Measurements from ENCODE around the gene GRIK1.

Gene GRIK1

DNA sequence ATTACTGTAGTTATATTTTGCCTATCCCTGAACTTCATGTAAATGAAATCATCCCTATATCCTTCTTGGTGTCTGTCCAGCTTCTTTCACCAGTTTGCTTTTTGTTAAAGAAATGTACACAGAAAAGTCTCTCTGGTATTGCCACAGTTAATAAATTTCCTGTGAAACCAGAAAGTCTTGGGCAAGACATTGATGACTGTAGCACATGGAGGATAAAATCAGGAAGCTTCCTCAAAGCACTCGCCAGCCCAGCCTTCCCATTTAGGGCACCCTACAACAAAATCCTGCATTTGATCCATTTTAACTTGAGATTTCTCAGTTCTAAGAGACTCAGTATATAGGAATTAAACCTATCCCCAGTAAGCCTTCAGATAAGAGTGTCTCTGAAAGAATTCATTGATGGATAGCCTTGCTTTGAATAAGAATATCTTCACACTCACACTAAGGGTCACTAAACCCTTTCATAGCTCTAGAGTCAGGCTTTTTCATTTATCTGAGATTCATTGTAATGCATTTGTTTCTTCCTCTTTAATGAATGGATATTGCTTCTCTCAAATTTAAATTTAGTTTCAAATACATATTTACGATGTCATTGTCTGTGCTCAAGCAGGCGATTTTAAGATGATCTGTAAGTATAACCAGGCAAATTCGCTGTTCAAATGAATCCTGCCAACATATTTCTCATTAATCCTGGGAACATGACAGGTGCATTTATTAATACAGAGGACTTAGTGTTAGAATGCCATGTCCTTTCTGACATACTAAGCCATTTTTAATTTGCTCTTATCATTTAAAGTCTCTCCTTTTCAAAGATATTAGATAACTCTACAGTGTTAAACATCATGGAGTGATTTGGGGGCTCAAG is 153.1 kb downstream of the GRIK1 start:
- no peak for DNase-seq (ENCODE audit: low spot score)

DNA sequence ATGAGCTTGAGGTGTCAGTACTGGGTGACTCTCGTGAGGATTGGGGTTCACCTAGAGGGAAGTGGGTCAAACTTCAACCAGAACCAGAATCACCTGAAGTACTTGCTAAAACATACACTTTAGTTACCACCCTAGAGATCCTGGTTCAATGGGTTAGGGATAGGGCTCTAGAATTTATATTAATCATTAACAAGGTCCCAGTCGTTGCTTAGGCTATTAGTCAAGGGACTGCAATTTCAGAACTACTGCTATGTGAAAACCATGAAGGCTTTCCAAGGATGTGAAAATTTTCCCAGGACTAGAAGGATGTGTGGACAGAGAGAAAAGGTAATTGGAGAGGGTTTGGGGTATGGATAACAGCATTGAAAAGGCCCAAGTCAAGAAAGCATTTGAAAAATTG is 162.6 kb downstream of the GRIK1 start:
- DNase-seq (ENCODE audit: low spot score) = no peak

DNA sequence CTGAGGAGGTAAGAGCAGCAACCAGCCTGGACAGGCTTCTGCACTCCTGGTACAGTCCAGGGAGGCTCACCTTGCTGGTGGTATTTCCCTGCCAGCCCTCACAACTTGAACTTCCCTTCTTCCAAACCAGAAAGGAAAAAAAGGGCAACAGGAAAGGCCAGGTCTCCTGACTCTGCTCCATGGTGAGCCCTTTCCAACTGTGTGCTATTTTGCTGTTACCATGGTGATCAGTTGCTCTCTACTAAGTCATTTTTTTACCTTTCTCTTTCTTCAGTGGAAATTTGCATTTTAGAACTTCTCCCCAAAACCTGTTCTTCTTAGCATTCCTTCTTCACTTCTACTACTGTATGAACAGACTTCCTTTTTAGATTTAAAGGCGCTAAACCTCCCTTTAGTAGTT is 164.3 kb downstream of the GRIK1 start:
- DNase-seq (ENCODE audit: low spot score) = no peak

DNA sequence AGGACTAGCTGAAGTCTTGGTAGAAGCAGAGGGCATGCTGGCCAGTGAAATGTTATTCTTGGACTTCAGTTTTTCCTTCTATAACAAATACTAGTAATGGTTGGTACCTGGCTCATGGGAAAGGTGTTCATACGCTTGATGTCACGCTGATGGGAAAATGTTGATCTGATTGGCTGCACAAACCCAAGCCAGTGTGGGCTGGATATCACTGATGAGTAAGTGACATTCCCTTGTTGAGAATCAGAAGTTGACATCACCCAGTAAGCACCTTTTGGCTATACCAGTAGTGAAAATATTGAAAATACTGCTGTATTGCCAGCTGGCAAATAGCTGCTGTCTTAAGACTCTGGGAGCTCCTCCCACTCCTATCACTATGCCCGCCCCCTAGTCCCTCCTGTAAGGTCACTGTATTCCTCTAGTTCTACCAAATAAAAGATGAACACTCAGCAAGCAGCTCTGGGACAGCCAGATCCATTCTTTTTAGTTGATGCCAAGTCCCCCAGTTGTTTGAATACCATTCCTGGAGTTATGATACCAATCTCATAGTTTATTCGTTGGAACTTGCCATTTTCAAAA is 168.2 kb downstream of the GRIK1 start:
- DNase-seq (ENCODE audit: low spot score) = peak; percentile 4

DNA sequence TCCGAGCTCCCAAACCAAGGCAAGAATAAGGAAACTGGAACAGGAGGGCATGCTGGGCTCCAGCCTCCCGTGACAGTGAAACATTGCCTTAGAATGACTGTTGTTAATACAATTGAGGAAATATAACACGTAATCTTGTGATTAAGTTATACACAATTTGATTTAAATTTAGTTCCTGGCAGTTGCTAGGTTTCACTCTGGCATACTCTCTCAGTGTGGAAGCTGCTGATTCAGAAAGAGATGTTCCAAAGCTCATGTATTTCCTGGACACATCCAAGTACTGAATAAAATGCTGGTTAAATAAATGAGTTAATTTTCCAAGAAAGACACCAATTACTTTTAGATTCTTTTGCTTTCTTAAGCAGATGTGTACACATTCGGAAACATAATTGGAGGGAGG is 176.1 kb downstream of the GRIK1 start:
- DNase-seq (ENCODE audit: low spot score) = no peak

DNA sequence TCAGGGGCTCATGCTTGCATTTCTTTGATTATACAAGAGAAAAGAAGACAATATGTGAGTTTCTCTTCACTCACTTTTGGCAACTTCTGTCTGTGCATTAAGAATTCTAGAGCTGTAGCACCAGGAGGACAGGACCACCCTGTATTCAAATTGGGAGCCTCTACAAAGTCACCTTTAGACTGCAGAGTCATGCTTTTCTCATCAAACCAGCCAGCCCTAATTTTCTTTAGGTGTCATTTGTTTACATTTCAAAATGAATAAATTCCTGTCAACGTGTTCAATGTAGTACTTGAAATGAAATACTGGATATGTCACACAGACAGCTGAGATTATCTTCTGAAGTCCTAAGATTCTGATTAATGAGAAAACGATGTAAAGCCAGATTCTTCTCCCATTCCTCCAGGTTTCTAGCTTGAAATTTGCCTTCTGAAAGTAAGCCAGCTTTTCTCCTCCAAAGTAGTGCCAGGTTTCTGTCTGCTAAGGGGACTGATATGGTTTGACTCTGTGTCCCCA is 177.2 kb downstream of the GRIK1 start:
- DNase-seq (ENCODE audit: low spot score) = no peak

DNA sequence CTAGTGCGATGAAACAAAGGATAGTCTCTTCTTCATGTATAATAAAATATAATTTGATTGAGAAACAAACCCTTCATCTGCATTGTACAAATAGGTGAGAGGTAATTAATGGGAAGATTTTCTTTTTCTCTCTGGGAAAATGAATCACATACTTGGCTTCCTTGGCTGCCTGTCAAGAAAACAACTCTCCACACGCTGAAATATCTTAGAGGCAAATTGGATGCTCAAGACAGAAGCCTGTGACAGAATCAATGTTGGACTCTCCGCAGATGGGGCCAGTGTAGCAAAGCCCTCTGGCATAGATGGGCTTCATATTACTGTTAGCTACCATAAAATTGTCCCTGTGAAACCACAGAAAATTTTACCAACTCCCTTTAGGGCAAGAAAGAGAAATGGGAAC is 186.6 kb downstream of the GRIK1 start:
- DNase-seq (ENCODE audit: low spot score) = no peak

DNA sequence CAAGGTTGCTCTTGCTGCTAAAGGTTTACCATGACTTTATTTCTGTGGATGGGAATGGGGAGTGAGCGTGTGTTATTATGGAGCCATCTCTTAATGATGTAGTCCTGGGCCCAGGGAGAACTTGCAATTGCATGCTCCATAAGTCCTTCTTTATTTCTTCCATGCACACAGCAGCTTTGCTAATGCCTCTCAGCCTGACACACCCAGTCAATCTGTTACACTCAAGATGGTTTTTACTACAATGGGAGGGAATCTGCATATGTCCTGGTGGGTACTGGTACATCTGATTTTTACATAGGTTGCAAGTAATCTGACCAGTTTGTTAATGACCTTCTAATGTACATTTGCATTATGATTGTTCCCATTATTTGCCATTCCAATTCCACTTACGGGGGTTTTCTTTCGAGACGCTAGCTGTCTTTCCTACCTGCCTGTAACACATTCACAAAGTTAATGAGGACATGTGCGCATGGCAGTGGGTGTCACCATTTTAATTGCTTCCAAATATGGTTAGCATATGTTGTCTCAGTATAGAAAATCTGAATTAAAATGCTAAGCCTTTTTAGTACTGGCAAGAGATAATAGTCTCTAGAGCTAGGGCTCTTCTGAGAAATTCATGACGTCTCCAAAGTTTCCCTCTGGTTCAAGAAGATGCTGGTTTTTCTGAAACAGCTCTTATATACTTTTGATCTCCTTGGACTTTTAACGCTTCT is 188.2 kb downstream of the GRIK1 start:
- DNase-seq (ENCODE audit: low spot score) = no peak

DNA sequence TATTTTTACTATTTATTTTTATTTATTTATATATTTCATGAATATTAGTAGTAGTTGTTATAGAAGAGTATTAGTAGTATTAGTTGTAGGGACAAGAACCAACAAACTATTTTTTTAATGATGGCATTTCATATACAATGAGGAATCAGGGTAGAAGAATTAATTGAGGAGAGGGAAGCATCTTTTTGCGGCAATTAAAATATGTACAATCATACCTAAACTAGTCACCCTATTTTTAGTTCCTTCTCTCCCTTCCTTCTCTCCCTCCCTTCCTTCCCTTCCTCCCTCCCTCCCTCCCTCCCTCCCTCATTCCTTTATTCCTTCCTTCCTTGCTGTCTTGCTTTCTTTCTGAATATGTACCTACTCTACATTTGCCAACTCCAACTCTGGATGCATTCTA is 189.8 kb downstream of the GRIK1 start:
- no peak for DNase-seq (ENCODE audit: low spot score)

DNA sequence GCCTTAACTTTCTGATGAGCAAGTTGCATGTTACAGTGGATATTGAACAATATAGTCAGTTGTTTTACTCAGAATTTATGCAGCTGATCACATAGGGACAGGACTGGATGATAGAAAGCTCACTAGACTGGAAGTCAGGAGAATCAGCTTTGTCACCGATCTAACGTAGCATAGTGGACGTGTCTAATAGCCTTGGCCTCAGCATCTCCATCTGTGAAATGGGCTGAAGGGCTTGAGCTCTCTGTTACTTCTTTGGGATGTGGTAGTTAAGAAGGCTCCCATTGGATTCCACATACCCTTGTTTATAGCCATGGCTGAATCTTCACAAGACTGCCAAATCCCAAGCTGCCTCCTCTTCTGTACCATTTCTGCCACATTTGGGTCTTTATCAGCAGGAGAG is 190.6 kb downstream of the GRIK1 start:
- DNase-seq (ENCODE audit: low spot score) = no peak

DNA sequence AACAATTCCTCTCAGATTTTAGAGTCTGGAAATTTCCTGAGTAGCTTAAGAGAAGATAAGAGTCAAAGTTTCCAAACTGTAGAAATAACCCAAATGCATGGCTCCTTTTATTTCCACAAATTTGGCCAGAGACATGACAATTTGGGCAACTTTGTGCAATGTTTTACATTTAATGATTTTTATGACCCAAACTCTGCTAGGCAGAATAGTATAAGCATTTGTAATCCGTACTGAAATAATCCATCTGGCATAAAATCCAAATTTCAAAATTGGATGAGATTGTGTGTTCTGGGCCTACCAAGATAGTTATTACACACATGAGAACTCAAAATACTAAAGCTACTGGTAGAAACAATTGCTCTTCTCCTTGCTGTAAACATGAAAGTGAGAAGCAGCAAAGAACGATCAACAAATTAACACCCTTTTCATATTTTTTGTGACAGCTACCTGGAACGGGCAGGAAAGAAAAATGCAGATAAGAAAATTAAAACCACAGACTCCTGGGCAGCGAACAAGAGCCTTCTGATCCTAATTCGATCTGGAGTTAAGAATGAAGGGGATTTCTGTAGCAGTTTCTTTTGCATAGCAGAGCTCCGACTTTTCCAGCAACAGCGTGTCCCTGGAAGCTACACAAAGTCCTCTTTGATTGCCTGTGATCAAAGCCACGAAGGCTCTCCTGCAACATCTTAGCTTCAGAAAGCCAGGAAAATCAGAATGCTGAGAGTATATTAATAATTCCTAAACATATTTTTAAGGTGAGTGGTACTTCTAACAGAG is 191.2 kb downstream of the GRIK1 start:
- DNase-seq (ENCODE audit: low spot score) = no peak

DNA sequence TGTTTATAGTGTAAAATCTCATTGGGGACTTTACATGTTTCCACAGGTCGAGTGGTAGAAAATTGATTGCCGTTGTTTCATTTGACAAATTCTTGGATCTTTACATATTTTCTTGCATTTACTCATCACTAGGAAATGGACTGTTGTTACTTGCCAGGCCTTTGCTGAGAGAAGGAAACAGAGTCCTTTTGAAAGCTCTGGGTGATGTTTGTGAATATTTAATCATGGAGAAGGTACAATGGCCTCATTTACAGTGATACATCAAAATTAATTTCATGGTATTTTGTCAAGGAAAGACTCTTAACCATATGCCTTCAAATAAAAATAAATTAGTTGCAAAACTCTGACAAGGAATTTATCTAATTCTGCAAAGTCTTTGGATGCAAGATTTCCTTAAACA is 198.0 kb downstream of the GRIK1 start:
- no peak for DNase-seq (ENCODE audit: low spot score)

DNA sequence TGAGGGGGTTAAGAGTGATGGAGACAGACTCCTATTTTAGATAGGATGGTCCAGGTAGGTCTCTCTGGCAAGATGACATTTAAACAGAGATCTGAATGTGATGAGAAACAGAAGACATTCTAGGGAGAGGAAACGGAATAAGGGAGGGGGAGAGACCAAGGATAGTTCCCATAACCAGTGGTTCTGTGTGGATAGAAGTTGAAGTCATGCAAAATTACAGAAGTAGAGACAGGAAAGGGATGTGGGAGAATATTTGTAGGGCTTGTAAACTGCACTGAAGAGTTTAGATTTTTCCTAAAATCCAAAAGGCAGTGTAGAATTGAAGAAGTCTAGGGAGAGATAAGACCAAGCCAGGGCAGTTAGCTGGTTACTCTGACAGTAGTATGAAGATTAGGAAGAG is 200.6 kb downstream of the GRIK1 start:
- DNase-seq (ENCODE audit: low spot score) = no peak

DNA sequence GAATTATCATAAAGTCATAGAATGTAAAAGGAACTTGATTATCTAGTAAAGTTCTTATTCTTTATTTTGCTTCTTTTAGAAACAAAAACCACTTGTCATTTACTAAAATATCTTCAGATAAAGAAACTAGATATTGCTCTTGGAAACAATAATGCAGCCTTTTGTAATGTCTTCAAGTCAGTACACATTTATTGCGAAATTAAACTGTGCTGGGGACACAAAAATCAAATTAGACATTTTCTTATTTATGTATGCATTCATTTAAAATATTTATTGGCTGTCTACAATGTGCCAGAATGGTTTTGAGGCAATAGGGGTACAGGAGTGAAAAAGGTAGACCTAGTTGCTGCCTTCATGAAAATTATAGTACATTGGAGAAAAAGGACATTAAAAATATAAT is 201.1 kb downstream of the GRIK1 start:
- no peak for DNase-seq (ENCODE audit: low spot score)

DNA sequence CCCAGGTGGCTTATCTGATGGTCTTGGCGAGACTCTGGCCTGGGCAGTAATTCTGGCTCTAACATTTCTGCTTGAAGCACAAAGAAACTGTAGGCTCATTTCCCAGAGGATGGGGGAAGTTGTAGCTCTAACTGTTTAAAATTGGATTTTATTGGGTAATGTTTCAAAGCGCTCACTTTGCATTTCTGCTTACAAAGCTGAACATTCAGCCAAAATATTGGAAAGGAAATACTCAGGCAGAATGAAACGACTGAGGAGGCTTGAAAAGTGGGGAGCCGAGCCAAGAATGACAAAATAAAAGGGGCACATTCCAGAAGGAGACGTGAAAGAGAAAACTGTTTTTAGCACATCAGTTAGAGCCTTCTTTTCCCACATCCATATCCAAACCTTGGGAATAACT is 202.6 kb downstream of the GRIK1 start:
- DNase-seq (ENCODE audit: low spot score) = no peak

DNA sequence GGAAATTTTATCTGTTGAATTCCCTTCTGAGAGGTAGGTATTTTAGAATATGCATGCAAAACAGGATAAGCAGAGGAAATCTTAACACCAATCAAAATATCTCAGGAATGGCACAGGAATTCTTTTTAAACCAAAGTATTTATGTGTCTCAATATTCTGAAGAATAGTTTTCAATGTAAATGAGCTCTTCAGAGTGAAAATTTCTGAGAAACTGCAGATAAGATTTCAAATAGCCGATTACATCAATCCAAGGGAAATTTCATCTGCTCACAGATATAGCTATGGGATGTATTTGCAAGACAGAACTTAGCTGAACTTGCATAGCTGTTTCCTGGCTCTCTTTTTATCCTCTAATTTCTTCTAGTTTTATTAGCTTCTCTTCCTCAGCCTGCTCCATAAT is 209.5 kb downstream of the GRIK1 start:
- DNase-seq (ENCODE audit: low spot score) = no peak

DNA sequence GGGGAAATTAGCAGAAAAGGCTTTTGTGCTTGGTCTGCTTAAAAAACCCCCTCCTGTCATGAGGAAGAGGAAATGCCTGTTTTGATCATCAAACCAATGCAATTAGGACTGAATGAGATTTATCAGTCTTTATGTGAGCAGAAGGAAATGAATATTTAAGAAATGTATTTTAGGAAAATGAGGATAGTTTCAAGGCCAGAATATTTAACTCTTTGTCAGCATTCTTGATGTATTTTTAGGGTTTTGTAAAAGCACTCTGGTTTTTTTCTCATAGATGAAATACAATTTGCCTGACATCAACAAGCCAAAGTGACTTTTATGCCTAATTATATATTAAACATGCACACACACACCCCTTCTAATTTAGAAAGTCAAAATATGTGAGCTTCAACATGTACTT is 213.8 kb downstream of the GRIK1 start:
- no peak for DNase-seq (ENCODE audit: low spot score)

DNA sequence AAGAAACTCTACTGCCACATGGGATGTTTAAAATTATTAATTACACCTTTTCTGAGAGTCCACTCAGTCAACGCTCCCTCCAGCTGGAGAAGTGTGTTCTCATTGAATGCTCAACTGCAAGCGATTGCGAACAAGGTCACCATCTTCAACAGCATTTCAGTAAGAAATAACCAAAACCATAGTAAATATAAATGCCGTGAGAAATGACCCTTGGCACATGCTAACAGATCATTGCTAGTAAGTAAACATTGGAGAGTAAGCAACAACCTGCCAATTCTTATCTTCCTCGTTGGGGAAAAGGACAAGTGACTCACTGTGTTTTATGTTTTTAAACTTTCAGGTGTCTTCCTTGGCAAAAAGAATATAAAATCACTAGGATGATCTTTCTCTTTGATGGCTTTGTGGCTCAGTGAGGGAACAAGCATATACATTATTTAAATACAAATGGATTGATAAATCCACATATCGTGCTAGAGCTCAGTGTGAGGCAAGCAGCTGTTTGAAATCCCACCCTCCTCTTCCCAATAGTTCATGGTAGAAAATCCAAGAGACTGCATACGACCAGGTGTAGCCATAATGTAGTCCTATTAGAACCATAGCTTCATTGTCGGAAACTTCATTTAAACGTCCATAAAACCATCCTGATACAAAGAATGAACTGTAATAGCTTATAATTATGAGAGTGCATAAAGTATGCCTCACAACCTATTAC is 214.6 kb downstream of the GRIK1 start:
- no peak for DNase-seq (ENCODE audit: low spot score)

DNA sequence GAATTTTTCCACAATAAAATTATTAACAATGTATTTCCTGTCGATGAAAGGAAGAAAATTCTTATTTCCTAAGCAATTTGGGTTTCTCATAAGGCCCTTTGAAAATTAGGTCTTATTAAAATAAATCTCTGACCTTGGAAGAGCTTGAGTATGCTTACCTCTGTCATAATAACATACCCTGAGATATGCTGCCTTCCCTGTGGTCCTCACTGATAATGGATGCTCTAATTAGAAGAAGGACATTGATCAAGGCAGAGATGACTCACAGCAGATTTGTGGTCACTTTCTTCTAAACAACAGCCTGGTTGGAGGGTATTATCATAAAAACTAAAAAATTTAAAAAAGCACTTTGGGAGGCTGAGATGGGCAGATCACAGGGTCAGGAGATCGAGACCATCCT is 217.8 kb downstream of the GRIK1 start:
- DNase-seq (ENCODE audit: low spot score) = no peak

DNA sequence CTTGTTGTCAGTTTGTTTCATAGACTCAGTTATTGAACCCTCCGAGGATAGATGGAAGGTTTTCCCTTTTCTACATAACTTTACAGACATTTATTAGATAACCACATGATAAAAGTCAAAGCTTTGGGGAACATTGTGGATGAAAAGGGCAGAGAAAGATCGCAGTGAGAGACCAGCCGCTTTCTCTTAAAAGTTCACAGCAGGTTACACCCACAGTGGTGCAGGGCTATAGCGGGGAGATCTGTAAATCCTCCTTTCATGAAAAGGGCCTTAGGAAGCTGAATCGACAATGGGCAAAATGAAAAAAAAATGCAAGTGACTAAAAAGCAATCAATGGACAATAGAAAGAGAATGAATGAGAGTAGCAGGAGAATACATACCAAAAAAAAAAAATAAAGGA is 218.6 kb downstream of the GRIK1 start:
- DNase-seq (ENCODE audit: low spot score) = no peak

DNA sequence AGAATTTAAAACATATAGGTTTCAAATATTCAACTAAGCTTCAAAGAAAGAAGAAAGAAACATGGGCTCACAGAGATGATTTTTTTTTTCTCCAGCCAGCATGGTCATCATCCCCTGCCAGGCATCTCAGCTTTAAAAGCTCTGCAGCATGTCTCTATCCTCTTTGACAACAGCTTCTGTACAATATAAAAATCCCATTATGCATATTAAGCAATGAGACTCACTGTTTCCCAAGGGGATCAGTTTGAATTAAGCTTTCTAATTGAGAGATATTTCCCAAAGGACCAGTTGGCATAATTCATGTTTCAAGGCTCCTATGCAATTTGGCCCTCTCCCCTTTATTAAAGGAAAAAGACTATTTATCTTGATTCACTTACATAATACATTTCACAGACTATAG is 220.3 kb downstream of the GRIK1 start:
- DNase-seq (ENCODE audit: low spot score) = no peak
